ENCODE measurements around the gene PGLYRP2. TPM values are rescaled to one million over a fixed set of nuclear protein-coding genes. Genes with fewer than 3 reads are reported as not detected.

PGLYRP2 gene
- polyA plus RNA-seq, 1 donor from 2014 or later, result not detected

DNA sequence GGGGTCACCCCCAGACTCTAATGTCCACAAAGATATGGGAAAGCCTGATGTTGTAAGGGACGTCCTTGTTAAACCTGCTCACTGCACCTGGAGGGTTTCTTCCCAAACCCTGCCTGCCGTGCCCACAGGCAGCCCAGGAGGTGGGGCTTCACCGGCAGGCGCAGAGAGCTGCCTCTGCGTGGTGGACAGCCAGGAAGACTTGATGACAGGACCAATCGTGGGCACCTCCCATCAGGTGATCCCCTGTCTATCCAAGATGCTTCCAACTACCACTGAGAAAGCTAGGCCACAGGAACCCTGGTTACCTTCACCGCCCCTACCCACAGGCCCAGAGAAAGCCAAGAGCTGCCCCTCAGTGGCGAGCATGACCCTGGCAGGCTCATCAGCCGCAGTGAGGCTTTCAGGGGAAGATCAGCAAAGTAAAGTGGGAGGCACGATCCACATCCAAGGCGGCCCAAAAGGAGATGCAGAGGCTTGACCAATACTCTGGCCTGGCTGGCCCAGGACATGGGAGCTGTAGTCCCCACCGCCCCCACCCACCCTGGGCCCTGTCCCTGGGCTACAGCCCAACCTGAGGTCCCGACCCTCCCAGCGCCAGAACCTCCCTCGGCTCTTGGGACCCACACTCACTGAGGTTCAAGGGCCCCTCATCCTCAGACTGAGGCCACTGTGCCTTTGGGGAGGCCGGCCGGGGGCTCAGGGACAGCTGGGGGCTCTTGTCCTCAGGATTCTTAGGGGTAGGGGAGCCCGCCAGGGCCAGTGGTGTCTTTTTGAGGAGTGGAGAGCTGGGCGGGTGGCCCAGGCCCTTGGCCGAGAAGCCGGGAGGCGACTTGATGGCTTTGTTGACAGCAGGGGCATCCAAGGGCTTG, 50.1 kb downstream of the PGLYRP2 start:
- no peak overlapping the region for H2AFZ ChIP-seq (ENCODE audit: low read depth, low read length)
- H3K4me3 ChIP-seq (ENCODE audit: low read length), result no peak overlapping the region
- H3K27me3 ChIP-seq (ENCODE audit: insufficient read depth, low read depth, low read length), result no peaks in the 10 kb centered on the region
- H4K20me1 ChIP-seq (ENCODE audit: insufficient read depth), result no peaks in the 10 kb centered on the region
- H3K36me3 ChIP-seq (ENCODE audit: insufficient read depth, low read length), result peaks cover 9% of the 10 kb centered on the region
- H3F3A ChIP-seq (ENCODE audit: insufficient read depth, low read length, poor library complexity, severe bottlenecking), result no peaks in the 10 kb centered on the region
- H3K4me2 ChIP-seq (ENCODE audit: low read length), result no peak overlapping the region
- peaks cover 30% of the 10 kb centered on the region for H3K79me2 ChIP-seq (replicated peaks; ENCODE audit: insufficient read depth, low read length)
- H3K9me2 ChIP-seq (ENCODE audit: insufficient read depth, low read length), result no peaks in the 10 kb centered on the region
- no peak overlapping the region for H3K27ac ChIP-seq (ENCODE audit: low read length)
- no peaks in the 10 kb centered on the region for H3K9me3 ChIP-seq (ENCODE audit: low read length)
- no peak overlapping the region for H3K9ac ChIP-seq (ENCODE audit: low read length)
- TF ChIP-seq, protein P1, sequence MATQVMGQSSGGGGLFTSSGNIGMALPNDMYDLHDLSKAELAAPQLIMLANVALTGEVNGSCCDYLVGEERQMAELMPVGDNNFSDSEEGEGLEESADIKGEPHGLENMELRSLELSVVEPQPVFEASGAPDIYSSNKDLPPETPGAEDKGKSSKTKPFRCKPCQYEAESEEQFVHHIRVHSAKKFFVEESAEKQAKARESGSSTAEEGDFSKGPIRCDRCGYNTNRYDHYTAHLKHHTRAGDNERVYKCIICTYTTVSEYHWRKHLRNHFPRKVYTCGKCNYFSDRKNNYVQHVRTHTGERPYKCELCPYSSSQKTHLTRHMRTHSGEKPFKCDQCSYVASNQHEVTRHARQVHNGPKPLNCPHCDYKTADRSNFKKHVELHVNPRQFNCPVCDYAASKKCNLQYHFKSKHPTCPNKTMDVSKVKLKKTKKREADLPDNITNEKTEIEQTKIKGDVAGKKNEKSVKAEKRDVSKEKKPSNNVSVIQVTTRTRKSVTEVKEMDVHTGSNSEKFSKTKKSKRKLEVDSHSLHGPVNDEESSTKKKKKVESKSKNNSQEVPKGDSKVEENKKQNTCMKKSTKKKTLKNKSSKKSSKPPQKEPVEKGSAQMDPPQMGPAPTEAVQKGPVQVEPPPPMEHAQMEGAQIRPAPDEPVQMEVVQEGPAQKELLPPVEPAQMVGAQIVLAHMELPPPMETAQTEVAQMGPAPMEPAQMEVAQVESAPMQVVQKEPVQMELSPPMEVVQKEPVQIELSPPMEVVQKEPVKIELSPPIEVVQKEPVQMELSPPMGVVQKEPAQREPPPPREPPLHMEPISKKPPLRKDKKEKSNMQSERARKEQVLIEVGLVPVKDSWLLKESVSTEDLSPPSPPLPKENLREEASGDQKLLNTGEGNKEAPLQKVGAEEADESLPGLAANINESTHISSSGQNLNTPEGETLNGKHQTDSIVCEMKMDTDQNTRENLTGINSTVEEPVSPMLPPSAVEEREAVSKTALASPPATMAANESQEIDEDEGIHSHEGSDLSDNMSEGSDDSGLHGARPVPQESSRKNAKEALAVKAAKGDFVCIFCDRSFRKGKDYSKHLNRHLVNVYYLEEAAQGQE (IDR thresholded peaks at IDR 0.05; ENCODE audit: borderline replicate concordance), result no peak
- TF ChIP-seq TAF1 (IDR thresholded peaks at IDR 0.05; ENCODE audit: low read depth) (no peak), EP300 (conservative IDR thresholded peaks at IDR 0.05; ENCODE audit: poor library complexity, severe bottlenecking) (no peak), SMC3 (conservative IDR thresholded peaks at IDR 0.05; ENCODE audit: poor library complexity) (no peak), EZH2 (IDR thresholded peaks at IDR 0.05; ENCODE audit: borderline replicate concordance, insufficient read depth, low read length, poor library complexity, severe bottlenecking) (no peak), MXI1 (conservative IDR thresholded peaks at IDR 0.05; ENCODE audit: poor library complexity, severe bottlenecking) (no peak), POLR2AphosphoS5 (IDR thresholded peaks at IDR 0.05) (no peak), RAD21 (conservative IDR thresholded peaks at IDR 0.05) (no peak)
- TF ChIP-seq, protein P2, sequence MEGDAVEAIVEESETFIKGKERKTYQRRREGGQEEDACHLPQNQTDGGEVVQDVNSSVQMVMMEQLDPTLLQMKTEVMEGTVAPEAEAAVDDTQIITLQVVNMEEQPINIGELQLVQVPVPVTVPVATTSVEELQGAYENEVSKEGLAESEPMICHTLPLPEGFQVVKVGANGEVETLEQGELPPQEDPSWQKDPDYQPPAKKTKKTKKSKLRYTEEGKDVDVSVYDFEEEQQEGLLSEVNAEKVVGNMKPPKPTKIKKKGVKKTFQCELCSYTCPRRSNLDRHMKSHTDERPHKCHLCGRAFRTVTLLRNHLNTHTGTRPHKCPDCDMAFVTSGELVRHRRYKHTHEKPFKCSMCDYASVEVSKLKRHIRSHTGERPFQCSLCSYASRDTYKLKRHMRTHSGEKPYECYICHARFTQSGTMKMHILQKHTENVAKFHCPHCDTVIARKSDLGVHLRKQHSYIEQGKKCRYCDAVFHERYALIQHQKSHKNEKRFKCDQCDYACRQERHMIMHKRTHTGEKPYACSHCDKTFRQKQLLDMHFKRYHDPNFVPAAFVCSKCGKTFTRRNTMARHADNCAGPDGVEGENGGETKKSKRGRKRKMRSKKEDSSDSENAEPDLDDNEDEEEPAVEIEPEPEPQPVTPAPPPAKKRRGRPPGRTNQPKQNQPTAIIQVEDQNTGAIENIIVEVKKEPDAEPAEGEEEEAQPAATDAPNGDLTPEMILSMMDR (IDR thresholded peaks at IDR 0.05; ENCODE audit: poor library complexity, severe bottlenecking), result no peak

DNA sequence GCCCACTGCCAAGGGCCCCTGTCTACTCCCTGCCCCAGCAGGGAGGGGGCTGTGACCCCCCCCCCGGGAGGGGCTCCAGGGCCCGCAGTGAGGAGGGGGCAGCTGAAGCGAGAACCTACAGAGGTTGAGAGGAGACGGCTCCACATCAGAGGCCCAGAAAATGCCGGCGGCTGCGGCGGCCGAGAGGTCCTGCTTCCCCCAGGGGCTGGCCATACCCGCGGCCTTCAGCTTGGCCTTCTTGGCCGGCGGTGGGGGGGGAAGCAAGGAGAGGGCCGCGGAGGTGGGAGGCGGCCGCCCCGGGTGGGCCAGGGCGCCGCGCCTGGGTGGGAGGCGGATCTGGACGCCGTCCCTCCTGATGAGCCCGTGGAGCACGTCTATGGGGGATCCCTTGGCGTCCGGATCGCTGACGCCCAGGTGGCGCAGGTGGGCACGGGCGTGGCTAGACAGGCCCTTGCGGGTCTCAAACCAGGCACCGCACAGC, 51.3 kb downstream of the PGLYRP2 start:
- Histone ChIP-seq H3K79me2 (replicated peaks; ENCODE audit: insufficient read depth, low read length) (peaks cover 29% of the 10 kb centered on the region), H4K20me1 (ENCODE audit: insufficient read depth) (no peaks in the 10 kb centered on the region), H2AFZ (ENCODE audit: low read depth, low read length) (no peak overlapping the region), H3K4me3 (ENCODE audit: low read length) (no peak overlapping the region), H3K9me2 (ENCODE audit: insufficient read depth, low read length) (no peaks in the 10 kb centered on the region), H3K27ac (ENCODE audit: low read length) (no peak overlapping the region), H3K36me3 (ENCODE audit: insufficient read depth, low read length) (peaks cover 18% of the 10 kb centered on the region), H3K27me3 (ENCODE audit: insufficient read depth, low read depth, low read length) (no peaks in the 10 kb centered on the region), H3K9me3 (ENCODE audit: low read length) (no peaks in the 10 kb centered on the region), H3K9ac (ENCODE audit: low read length) (no peak overlapping the region), H3K4me2 (ENCODE audit: low read length) (no peak overlapping the region), H3F3A (ENCODE audit: insufficient read depth, low read length, poor library complexity, severe bottlenecking) (no peaks in the 10 kb centered on the region)
- TF ChIP-seq, protein P2 (IDR thresholded peaks at IDR 0.05; ENCODE audit: poor library complexity, severe bottlenecking), result no peak
- TF ChIP-seq RAD21 (conservative IDR thresholded peaks at IDR 0.05) (no peak), TAF1 (IDR thresholded peaks at IDR 0.05; ENCODE audit: low read depth) (no peak), POLR2AphosphoS5 (IDR thresholded peaks at IDR 0.05) (no peak), EZH2 (IDR thresholded peaks at IDR 0.05; ENCODE audit: borderline replicate concordance, insufficient read depth, low read length, poor library complexity, severe bottlenecking) (no peak), EP300 (conservative IDR thresholded peaks at IDR 0.05; ENCODE audit: poor library complexity, severe bottlenecking) (no peak), SMC3 (conservative IDR thresholded peaks at IDR 0.05; ENCODE audit: poor library complexity) (no peak), MXI1 (conservative IDR thresholded peaks at IDR 0.05; ENCODE audit: poor library complexity, severe bottlenecking) (no peak)
- TF ChIP-seq, protein P1 (IDR thresholded peaks at IDR 0.05; ENCODE audit: borderline replicate concordance), result no peak
